ENCODE results near the gene UNC5A. TPM values are rescaled to one million over a fixed set of nuclear protein-coding genes. Genes with fewer than 3 reads are reported as not detected.

The UNC5A gene
- total RNA-seq = under 1 TPM in 4 of 9 donors, not detected in 5; 0.09 to 0.43 (median 0.20) TPM
- polyA plus RNA-seq = not detected
- long read RNA-seq, donor 1 = 0 reads
- long read RNA-seq, donor 2 = 0 reads
- long read RNA-seq, donor 3 = 0 reads

GRCh38 chr5:176810081-176810597 is at the start of gene UNC5A:
TSS of gene UNC5A (plus strand) at chr5:176810559. CDS start at chr5:176810751, 192 bp downstream.
- no peaks in the 10 kb centered on the region for H3K36me3 ChIP-seq
- peaks cover 34 to 82% (median 53%) of the 10 kb centered on the region in 9 donors for H3K27me3 ChIP-seq
- no peak within 1 kb of the TSS for H3K27ac ChIP-seq
- ATAC-seq (peak in 1 of 4 donors; percentile 56), DNase-seq (peak in 1 of 5 donors; percentile 28)
- TF ChIP-seq POLR2A (IDR thresholded peaks at IDR 0.05) = no peak
- TF ChIP-seq CTCF (IDR thresholded peaks at IDR 0.05) = no peak
- H3K9me3 ChIP-seq = no peaks in the 10 kb centered on the region
- peak within 1 kb of the TSS; percentile 7 to 51 (median 36) for H3K4me3 ChIP-seq
- peaks cover 0 to 22% (median 10%) of the 10 kb centered on the region in 12 donors for H3K4me1 ChIP-seq
- 0 to 1% (median 0%) methylated on average over 9 to 65 of the region's 65 CpGs for WGBS, 4 donors
- intact Hi-C loops (cut with DNase I) = loop anchor here in 1 of 10 donors (10.0 kb wide), 1 partner anchor 145 kb away; no protein-coding TSS in a partner anchor

- Histone ChIP-seq H3K36me3 (no peaks in the 10 kb centered on the region), H3K9me3 (peaks cover 0 to 27% (median 4%) of the 10 kb centered on the region in 12 donors), H3K4me1 (no peaks in the 10 kb centered on the region), H3K27ac (no peak overlapping the region), H3K27me3 (peaks cover 0 to 5% (median 0%) of the 10 kb centered on the region in 9 donors), H3K4me3 (no peak overlapping the region)
- intact Hi-C loops (cut with DNase I) = no loop called here
- no peak for TF ChIP-seq POLR2A (IDR thresholded peaks at IDR 0.05)
- TF ChIP-seq CTCF (IDR thresholded peaks at IDR 0.05) = no peak
- ATAC-seq = no peak
- 81 to 91% (median 85%) methylated on average over 2 of the region's 2 CpGs for WGBS, 4 donors
- DNase-seq = no peak
These were observed 48.6 kb upstream of the UNC5A start for GRCh38 chr5:176761755-176762154.

GRCh38 chr5:176762489-176762888 is 47.9 kb upstream of the UNC5A start:
- TF ChIP-seq CTCF (IDR thresholded peaks at IDR 0.05) = no peak
- no peak for TF ChIP-seq POLR2A (IDR thresholded peaks at IDR 0.05)
- 56 to 60% (median 56%) methylated on average over 9 of the region's 9 CpGs for WGBS, 4 donors
- H3K27me3 ChIP-seq = peaks cover 0 to 5% (median 0%) of the 10 kb centered on the region in 9 donors
- H3K4me1 ChIP-seq = no peaks in the 10 kb centered on the region
- H3K36me3 ChIP-seq = no peaks in the 10 kb centered on the region
- DNase-seq (no peak), ATAC-seq (no peak)
- no peak overlapping the region for H3K4me3 ChIP-seq
- H3K27ac ChIP-seq = no peak overlapping the region
- intact Hi-C loops (cut with DNase I) = no loop called here
- H3K9me3 ChIP-seq = peaks cover 0 to 28% (median 4%) of the 10 kb centered on the region in 12 donors

- Histone ChIP-seq H3K27ac (no peak overlapping the region), H3K9me3 (peaks cover 0 to 28% (median 4%) of the 10 kb centered on the region in 12 donors), H3K27me3 (peaks cover 0 to 26% (median 5%) of the 10 kb centered on the region in 9 donors), H3K4me1 (no peaks in the 10 kb centered on the region), H3K4me3 (no peak overlapping the region), H3K36me3 (no peaks in the 10 kb centered on the region)
- TF ChIP-seq POLR2A (IDR thresholded peaks at IDR 0.05) (no peak), CTCF (IDR thresholded peaks at IDR 0.05) (no peak)
- WGBS, 4 donors = 94 to 95% (median 94%) methylated on average over 1 of the region's 1 CpG
- ATAC-seq (no peak), DNase-seq (no peak)
- intact Hi-C loops (cut with DNase I) = no loop called here
These were observed 44.7 kb upstream of the UNC5A start for GRCh38 chr5:176765687-176766086.

Data from heart left ventricle (tissue), 16 donors.